ENCODE results near the gene PSMD1. TPM values are rescaled to one million over a fixed set of nuclear protein-coding genes. Genes with fewer than 3 reads are reported as not detected.
A peak's percentile ranks its signal among the peaks of the same experiment; 100 is the strongest.

Gene PSMD1
- total and polyA plus RNA-seq, 2 experiments from 2014 or later, result 148 to 177 TPM

DNA sequence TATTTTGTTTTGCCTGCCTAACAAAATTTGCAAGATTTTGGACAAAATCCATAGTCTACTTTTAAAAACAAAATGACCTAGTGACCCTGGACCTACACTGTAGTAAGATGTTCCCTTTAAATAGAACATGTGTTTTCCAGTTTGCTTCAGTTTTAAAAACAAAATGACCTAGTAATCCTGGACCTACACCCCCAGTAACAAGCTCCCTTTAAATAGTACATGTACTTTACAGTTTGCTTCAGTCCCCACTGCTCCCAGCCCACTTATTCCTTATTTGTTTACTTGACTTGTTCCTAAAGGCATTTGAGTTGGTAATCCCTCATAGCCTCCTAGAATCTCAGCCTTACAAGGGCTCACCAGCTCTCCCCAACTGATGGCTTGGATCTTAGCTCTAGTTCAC lies 102.6 kb downstream of the PSMD1 start:
- peak overlapping the region; percentile 60 for H3K27ac ChIP-seq (ENCODE audit: low read depth)
- H3K36me3 ChIP-seq (ENCODE audit: insufficient read depth), result 0 out of 2 replicates have a peak, but pooled peaks cover 4% of the 10 kb centered on the region
- no peak overlapping the region for H2AFZ ChIP-seq
- no peaks in the 10 kb centered on the region; the same call in 1 of the 2 replicates for H3F3A ChIP-seq (replicated peaks; ENCODE audit: low read depth)
- Mint-ChIP-seq H3K9me3 (no peaks in the 10 kb centered on the region), H3K4me3 (no peak overlapping the region), H3K27me3 (ENCODE audit: insufficient read depth, low read depth, poor library complexity) (no peaks in the 10 kb centered on the region), H3K36me3 (ENCODE audit: low read depth) (peaks cover 19% of the 10 kb centered on the region; the same call in 2 of the 3 replicates), H3K27ac (peak overlapping the region; percentile 48; the same call in 1 of the 2 replicates), H3K4me1 (peaks cover 20% of the 10 kb centered on the region; the same call in 2 of the 3 replicates)
- no peaks in the 10 kb centered on the region for H3K9me2 ChIP-seq (ENCODE audit: insufficient read depth)
- TF ChIP-seq, protein P1, sequence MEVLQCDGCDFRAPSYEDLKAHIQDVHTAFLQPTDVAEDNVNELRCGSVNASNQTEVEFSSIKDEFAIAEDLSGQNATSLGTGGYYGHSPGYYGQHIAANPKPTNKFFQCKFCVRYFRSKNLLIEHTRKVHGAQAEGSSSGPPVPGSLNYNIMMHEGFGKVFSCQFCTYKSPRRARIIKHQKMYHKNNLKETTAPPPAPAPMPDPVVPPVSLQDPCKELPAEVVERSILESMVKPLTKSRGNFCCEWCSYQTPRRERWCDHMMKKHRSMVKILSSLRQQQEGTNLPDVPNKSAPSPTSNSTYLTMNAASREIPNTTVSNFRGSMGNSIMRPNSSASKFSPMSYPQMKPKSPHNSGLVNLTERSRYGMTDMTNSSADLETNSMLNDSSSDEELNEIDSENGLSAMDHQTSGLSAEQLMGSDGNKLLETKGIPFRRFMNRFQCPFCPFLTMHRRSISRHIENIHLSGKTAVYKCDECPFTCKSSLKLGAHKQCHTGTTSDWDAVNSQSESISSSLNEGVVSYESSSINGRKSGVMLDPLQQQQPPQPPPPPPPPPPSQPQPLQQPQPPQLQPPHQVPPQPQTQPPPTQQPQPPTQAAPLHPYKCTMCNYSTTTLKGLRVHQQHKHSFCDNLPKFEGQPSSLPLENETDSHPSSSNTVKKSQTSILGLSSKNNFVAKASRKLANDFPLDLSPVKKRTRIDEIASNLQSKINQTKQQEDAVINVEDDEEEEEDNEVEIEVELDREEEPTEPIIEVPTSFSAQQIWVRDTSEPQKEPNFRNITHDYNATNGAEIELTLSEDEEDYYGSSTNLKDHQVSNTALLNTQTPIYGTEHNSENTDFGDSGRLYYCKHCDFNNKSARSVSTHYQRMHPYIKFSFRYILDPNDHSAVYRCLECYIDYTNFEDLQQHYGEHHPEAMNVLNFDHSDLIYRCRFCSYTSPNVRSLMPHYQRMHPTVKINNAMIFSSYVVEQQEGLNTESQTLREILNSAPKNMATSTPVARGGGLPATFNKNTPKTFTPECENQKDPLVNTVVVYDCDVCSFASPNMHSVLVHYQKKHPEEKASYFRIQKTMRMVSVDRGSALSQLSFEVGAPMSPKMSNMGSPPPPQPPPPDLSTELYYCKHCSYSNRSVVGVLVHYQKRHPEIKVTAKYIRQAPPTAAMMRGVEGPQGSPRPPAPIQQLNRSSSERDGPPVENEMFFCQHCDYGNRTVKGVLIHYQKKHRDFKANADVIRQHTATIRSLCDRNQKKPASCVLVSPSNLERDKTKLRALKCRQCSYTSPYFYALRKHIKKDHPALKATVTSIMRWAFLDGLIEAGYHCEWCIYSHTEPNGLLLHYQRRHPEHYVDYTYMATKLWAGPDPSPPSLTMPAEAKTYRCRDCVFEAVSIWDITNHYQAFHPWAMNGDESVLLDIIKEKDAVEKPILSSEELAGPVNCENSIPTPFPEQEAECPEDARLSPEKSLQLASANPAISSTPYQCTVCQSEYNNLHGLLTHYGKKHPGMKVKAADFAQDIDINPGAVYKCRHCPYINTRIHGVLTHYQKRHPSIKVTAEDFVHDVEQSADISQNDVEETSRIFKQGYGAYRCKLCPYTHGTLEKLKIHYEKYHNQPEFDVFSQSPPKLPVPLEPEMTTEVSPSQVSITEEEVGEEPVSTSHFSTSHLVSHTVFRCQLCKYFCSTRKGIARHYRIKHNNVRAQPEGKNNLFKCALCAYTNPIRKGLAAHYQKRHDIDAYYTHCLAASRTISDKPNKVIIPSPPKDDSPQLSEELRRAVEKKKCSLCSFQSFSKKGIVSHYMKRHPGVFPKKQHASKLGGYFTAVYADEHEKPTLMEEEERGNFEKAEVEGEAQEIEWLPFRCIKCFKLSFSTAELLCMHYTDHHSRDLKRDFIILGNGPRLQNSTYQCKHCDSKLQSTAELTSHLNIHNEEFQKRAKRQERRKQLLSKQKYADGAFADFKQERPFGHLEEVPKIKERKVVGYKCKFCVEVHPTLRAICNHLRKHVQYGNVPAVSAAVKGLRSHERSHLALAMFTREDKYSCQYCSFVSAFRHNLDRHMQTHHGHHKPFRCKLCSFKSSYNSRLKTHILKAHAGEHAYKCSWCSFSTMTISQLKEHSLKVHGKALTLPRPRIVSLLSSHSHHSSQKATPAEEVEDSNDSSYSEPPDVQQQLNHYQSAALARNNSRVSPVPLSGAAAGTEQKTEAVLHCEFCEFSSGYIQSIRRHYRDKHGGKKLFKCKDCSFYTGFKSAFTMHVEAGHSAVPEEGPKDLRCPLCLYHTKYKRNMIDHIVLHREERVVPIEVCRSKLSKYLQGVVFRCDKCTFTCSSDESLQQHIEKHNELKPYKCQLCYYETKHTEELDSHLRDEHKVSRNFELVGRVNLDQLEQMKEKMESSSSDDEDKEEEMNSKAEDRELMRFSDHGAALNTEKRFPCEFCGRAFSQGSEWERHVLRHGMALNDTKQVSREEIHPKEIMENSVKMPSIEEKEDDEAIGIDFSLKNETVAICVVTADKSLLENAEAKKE (CRISPR knock-in tag; IDR thresholded peaks at IDR 0.05), result no peak
- TF ChIP-seq ZNF114 (CRISPR knock-in tag; IDR thresholded peaks at IDR 0.05), result no peak
- no peak for TF ChIP-seq STAT1 (IDR thresholded peaks at IDR 0.05; ENCODE audit: unreplicated experiment)
- TF ChIP-seq, protein P2, sequence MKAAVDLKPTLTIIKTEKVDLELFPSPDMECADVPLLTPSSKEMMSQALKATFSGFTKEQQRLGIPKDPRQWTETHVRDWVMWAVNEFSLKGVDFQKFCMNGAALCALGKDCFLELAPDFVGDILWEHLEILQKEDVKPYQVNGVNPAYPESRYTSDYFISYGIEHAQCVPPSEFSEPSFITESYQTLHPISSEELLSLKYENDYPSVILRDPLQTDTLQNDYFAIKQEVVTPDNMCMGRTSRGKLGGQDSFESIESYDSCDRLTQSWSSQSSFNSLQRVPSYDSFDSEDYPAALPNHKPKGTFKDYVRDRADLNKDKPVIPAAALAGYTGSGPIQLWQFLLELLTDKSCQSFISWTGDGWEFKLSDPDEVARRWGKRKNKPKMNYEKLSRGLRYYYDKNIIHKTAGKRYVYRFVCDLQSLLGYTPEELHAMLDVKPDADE (IDR thresholded peaks at IDR 0.05), result no peak
- no peak for TF ChIP-seq JUNB (IDR thresholded peaks at IDR 0.05; ENCODE audit: unreplicated experiment)
- no peak for TF ChIP-seq POLR2AphosphoS5 (IDR thresholded peaks at IDR 0.05; ENCODE audit: low read depth)
- TF ChIP-seq EZH2 (IDR thresholded peaks at IDR 0.05; ENCODE audit: low read depth, unreplicated experiment), result no peak
- TF ChIP-seq CREB1 (CRISPR knock-in tag; IDR thresholded peaks at IDR 0.05; ENCODE audit: low read depth), result no peak
- TF ChIP-seq ZNF331 (CRISPR knock-in tag; IDR thresholded peaks at IDR 0.05; ENCODE audit: low read depth), result no peak
- no peak for TF ChIP-seq REST (IDR thresholded peaks at IDR 0.05; ENCODE audit: unreplicated experiment)
- no peak for TF ChIP-seq CTCF (conservative IDR thresholded peaks at IDR 0.05; ENCODE audit: low read depth in 2 of 2)
- TF ChIP-seq EZH2phosphoT487 (IDR thresholded peaks at IDR 0.05; ENCODE audit: unreplicated experiment), result no peak
- no peak for TF ChIP-seq NANOG (IDR thresholded peaks at IDR 0.05; ENCODE audit: borderline replicate concordance)
- no peak overlapping the region for H3K4me3 ChIP-seq
- ATAC-seq, result no peak
- no peaks in the 10 kb centered on the region for H3K27me3 ChIP-seq (ENCODE audit: insufficient read depth)
- peaks cover 31% of the 10 kb centered on the region for H3K4me1 ChIP-seq (ENCODE audit: insufficient read depth)
- H4K20me1 ChIP-seq (replicated peaks; ENCODE audit: insufficient read depth), result no peaks in the 10 kb centered on the region
- no peak overlapping the region for H3K4me2 ChIP-seq
- no peaks in the 10 kb centered on the region for H3K79me2 ChIP-seq (replicated peaks; ENCODE audit: insufficient read depth)
- DNase-seq (ENCODE audit: low spot score), result no peak

Measured in GM23338 (cell line).